HepG2 (cell line): ENCODE measurements around the gene SPN. TPM values are rescaled to one million over a fixed set of nuclear protein-coding genes. Genes with fewer than 3 reads are reported as not detected.

Source experiments
- ATAC-seq: fragments of 200-7000 bp; cut with Tn5 transposase; 3 replicates; pipeline ENCODE4 v1.9.1; 2020; ENCODE audit warnings: mild to moderate bottlenecking, moderate library complexity
- BruUV-seq: library from RNA; stranded (reverse); fragments of 400-500 nt; replicated peaks from 2 replicates; lab custom pipeline; 2021; lab: Mats Ljungman, UMichigan
- CTCF ChIA-PET: fragments of 300-600 bp; formaldehyde crosslinking; extraction: SDS; loops from one replicate; lab custom pipeline; 2021; ENCODE audit warnings: low total read pairs, inconsistent platforms, low intra/inter-chr PET ratio; lab: Yijun Ruan, JAX
- POLR2A ChIA-PET: fragments of 350-600 bp; sonication (Branson Sonifier 250); formaldehyde crosslinking; loops from one replicate; lab custom pipeline; 2020; ENCODE audit warnings: antibody characterized with exemption, inconsistent platforms; lab: Yijun Ruan, JAX
- DNase-seq: peaks from one replicate; pipeline ENCODE4 v3.0.0-alpha.2; 2015; ENCODE audit warnings: low spot score
- FAIRE-seq: peaks from 3 replicates; lab custom pipeline; 2011; peaks lifted over from hg19 to GRCh38; lab: Jason Lieb, UNC
- H2AFZ ChIP-seq: one replicate; pipeline ENCODE4 v1.6.1; 2011; ENCODE audit warnings: low read length, inconsistent platforms
- H3K27ac ChIP-seq: fragments of 300-600 bp; 3 replicates; pipeline ENCODE4 v1.8.0; 2011; ENCODE audit warnings: mixed run types, mild to moderate bottlenecking, mixed read lengths, low read length, inconsistent platforms; ENCODE audit not compliant: insufficient read depth; ENCODE audit errors: extremely low read length
- H3K27me3 ChIP-seq, 2 experiments: fragments of 200-600 bp in 1 of 2; 2 replicates in 1 of 2; 3 replicates in 1 of 2; pipeline versions ENCODE4 v1.6.0 to v1.8.0; 2011; ENCODE audit warnings: low read length in 2 of 2, mild to moderate bottlenecking in 2 of 2, moderate library complexity in 2 of 2, inconsistent platforms in 1 of 2; ENCODE audit not compliant: insufficient read depth in 2 of 2, control insufficient read depth in 1 of 2
- H3K36me3 ChIP-seq, 2 experiments: fragments of 200-600 bp in 1 of 2; replicated peaks in 1 of 2; 2 replicates in 1 of 2; 3 replicates in 1 of 2; pipeline versions ENCODE4 v1.5.1 to v1.8.0; 2011; ENCODE audit warnings: low read length in 2 of 2, inconsistent platforms in 1 of 2; ENCODE audit not compliant: insufficient read depth in 2 of 2, control insufficient read depth in 1 of 2
- H3K4me1 ChIP-seq: 2 replicates; pipeline ENCODE4 v1.5.1; 2012; ENCODE audit warnings: low read length, inconsistent platforms; ENCODE audit not compliant: insufficient read depth
- H3K4me2 ChIP-seq: 2 replicates; pipeline ENCODE4 v1.6.0; 2011; ENCODE audit warnings: low read depth, low read length, inconsistent platforms
- H3K4me3 ChIP-seq, 3 experiments: fragments of 200-600 bp in 1 of 3; sonication (generic), shearing (Covaris generic) in 1 of 3; replicated peaks in 1 of 3; 2 replicates each; pipeline ENCODE4 v1.5.1; 2011 to 2016; ENCODE audit warnings: low read length in 3 of 3, inconsistent platforms in 2 of 3, low read depth in 2 of 3, mild to moderate bottlenecking in 2 of 3, control low read depth in 1 of 3, mixed read lengths in 1 of 3; ENCODE audit not compliant: insufficient read depth in 1 of 3
- H3K79me2 ChIP-seq: one replicate; pipeline ENCODE4 v1.6.1; 2011; ENCODE audit warnings: low read length, inconsistent platforms; ENCODE audit not compliant: insufficient read depth
- H3K9ac ChIP-seq: 2 replicates; pipeline ENCODE4 v1.6.0; 2011; ENCODE audit warnings: mild to moderate bottlenecking, low read depth, low read length, inconsistent platforms; ENCODE audit not compliant: insufficient read depth
- H3K9me3 ChIP-seq: 2 replicates; pipeline ENCODE4 v1.5.1; 2012; ENCODE audit warnings: mild to moderate bottlenecking, low read length
- H4K20me1 ChIP-seq: 2 replicates; pipeline ENCODE4 v1.6.0; 2011; ENCODE audit warnings: inconsistent platforms, mild to moderate bottlenecking, low read length, moderate library complexity; ENCODE audit not compliant: insufficient read depth
- FOXA3 ChIP-seq: IDR thresholded peaks from 2 replicates; pipeline ENCODE4 v1.6.1; 2016; ENCODE audit warnings: missing genetic modification reagents, missing compliant biosample characterization
- FOXJ3 ChIP-seq: sonication (generic); formaldehyde crosslinking; IDR thresholded peaks from 2 replicates; pipeline ENCODE4 v1.4.0; 2020; ENCODE audit warnings: missing genetic modification reagents, mild to moderate bottlenecking, borderline replicate concordance
- GMEB1 ChIP-seq: sonication (generic); formaldehyde crosslinking; IDR thresholded peaks from 2 replicates; pipeline ENCODE4 v1.5.1; 2020; ENCODE audit warnings: missing genetic modification reagents, mild to moderate bottlenecking, borderline replicate concordance
- GTF2F1 ChIP-seq: fragments of 150-350 bp; IDR thresholded peaks from 2 replicates; pipeline ENCODE4 v1.6.1; 2014; ENCODE audit warnings: low read length
- HIVEP1 ChIP-seq: sonication (generic); formaldehyde crosslinking; IDR thresholded peaks from 2 replicates; pipeline ENCODE4 v1.4.0; 2020; ENCODE audit warnings: mild to moderate bottlenecking, missing genetic modification reagents
- RNF2 ChIP-seq: fragments of 450-650 bp; conservative IDR thresholded peaks from 2 replicates; pipeline ENCODE4 v1.6.1; 2016; ENCODE audit warnings: low read depth
- TCF12 ChIP-seq, 2 experiments: fragments of 450-650 bp in 1 of 2; sonication (generic) in 1 of 2; formaldehyde crosslinking in 1 of 2; IDR thresholded peaks; 2 replicates each; pipeline versions ENCODE4 v1.6.1 to v1.8.0; 2017 to 2022; ENCODE audit warnings: antibody characterized with exemption in 1 of 2, mild to moderate bottlenecking in 1 of 2, missing genetic modification reagents in 1 of 2, moderate library complexity in 1 of 2
- USF2 ChIP-seq, 2 experiments: sonication (generic) in 1 of 2; formaldehyde crosslinking in 1 of 2; IDR thresholded peaks; 2 replicates each; pipeline versions ENCODE4 v1.5.1 to v1.6.1; 2011 to 2020; ENCODE audit warnings: borderline replicate concordance in 1 of 2, low read depth in 1 of 2, low read length in 1 of 2, mild to moderate bottlenecking in 1 of 2, missing genetic modification reagents in 1 of 2, moderate library complexity in 1 of 2
- ZBTB43 ChIP-seq: sonication (generic); formaldehyde crosslinking; conservative IDR thresholded peaks from 2 replicates; pipeline ENCODE4 v1.4.0; 2020; ENCODE audit warnings: missing genetic modification reagents
- ZFP36L2 ChIP-seq: sonication (generic); formaldehyde crosslinking; IDR thresholded peaks from 2 replicates; pipeline ENCODE4 v1.4.0; 2020; ENCODE audit warnings: missing genetic modification reagents
- ZMYM3 ChIP-seq: sonication (generic); formaldehyde crosslinking; IDR thresholded peaks from 2 replicates; pipeline ENCODE4 v1.5.1; 2020; ENCODE audit warnings: mild to moderate bottlenecking, missing genetic modification reagents
- ZNF562 ChIP-seq: sonication (generic); formaldehyde crosslinking; IDR thresholded peaks from 2 replicates; pipeline ENCODE4 v1.8.0; 2022; ENCODE audit warnings: missing genetic modification reagents, borderline replicate concordance
- ZXDC ChIP-seq: sonication (generic); formaldehyde crosslinking; IDR thresholded peaks from 2 replicates; pipeline ENCODE4 v1.5.0; 2020; ENCODE audit warnings: mild to moderate bottlenecking, missing genetic modification reagents
- WGBS: methylation state at CpG from one replicate; pipeline ENCODE4 v1.1.6; 2017; ENCODE audit warnings: low lambda C conversion rate; 5-methylcytosine and 5-hydroxymethylcytosine counted together
- in situ Hi-C: cut with HindIII; loops from 2 replicates; pipeline ENCODE4 v1.10.0; 2017; ENCODE audit warnings: low pct_unique_long_range_greater_than_20kb; ENCODE audit not compliant: extremely low pct_ligation_motif_present
- intact Hi-C: fragments of 100-400 bp; cut with micrococcal nuclease; formaldehyde crosslinking; loops from one replicate; pipeline ENCODE4 v1.10.0; 2022; ENCODE audit not compliant: unreplicated experiment
- polyA plus RNA-seq, 8 experiments: library from polyadenylated mRNA; depleted of rRNA in 3 of 8; stranded (reverse) in 7 of 8; unstranded in 1 of 8; fragments of >200 nt; fragmentation: Illumina TruSeq in 4 of 8; extraction: Trizol in 4 of 8; gene quantifications; 2 replicates each; pipeline versions ENCODE4 v1.2.1 to v1.2.3, GENCODE V29; 2011 to 2016; ENCODE audit warnings: low read depth in 4 of 8, missing spikeins in 1 of 8, mixed read lengths in 1 of 8; ENCODE audit not compliant: insufficient read depth in 1 of 8
- total RNA-seq, 5 experiments: library from RNA; depleted of rRNA; stranded (reverse); fragments of >200 nt; fragmentation: Illumina TruSeq; extraction: Trizol; gene quantifications; 2 replicates each; pipeline ENCODE4 v1.2.3, GENCODE V29; 2016; ENCODE audit warnings: low read depth in 1 of 5

SPN gene
- total and polyA plus RNA-seq, 2 of the 13 experiments (the other 11 are each of a cell fraction or from before 2014, with no cell fraction given) = 0.22 to 1.6 TPM

- TF ChIP-seq ZXDC (CRISPR knock-in tag) = no peak
- TF ChIP-seq FOXA3 (CRISPR knock-in tag) = no peak
These were observed 15.7 kb downstream of the SPN start, which contains the start of gene QPRT (continued) for GRCh38 chr16:29678691-29679267.

- peak; percentile 46 for FAIRE-seq
- H4K20me1 ChIP-seq = no peaks in the 10 kb centered on the region
- H3K27ac ChIP-seq = peak overlapping the region; percentile 99
- BruUV-seq = no TSS peak
- no peak overlapping the region for H2AFZ ChIP-seq
- H3K36me3 ChIP-seq = peaks cover 2 to 24% of the 10 kb centered on the region in 2 experiments; a peak in 4 of 5 replicates
- in situ Hi-C loops = no loop called here
- H3K9ac ChIP-seq = peak overlapping the region; percentile 92
- ATAC-seq = peak; percentile 6
- H3K4me2 ChIP-seq = peak overlapping the region; percentile 92
- intact Hi-C loops = no loop called here
- peak overlapping the region; percentile 76 to 91 (median 81) for H3K4me3 ChIP-seq
- ChIA-PET CTCF (no interaction called here), POLR2A (interaction anchor here (0.7 to 2.5 kb wide), 23 partner anchors 8 to 918 kb away, joined by 3 to 37 read pairs (median 8); partner anchors contain the start of genes ASPHD1, CDIPT, PAGR1 and SEZ6L2)
- H3K9me3 ChIP-seq = no peaks in the 10 kb centered on the region
- H3K27me3 ChIP-seq = no peaks in the 10 kb centered on the region; a peak in 1 of 5 replicates
- peak; percentile 75 for DNase-seq
- H3K79me2 ChIP-seq = peaks cover 38% of the 10 kb centered on the region
- H3K4me1 ChIP-seq = peaks cover 44% of the 10 kb centered on the region
- WGBS = 26% methylated on average over 10 of the region's 10 CpGs
- TF ChIP-seq FOXJ3 (no peak), ZBTB43 (no peak), GMEB1 (no peak; the same call in 1 of the 2 replicates), TCF12 (IDR thresholded peaks at IDR 0.05) (no peak), TCF12 (CRISPR knock-in tag; IDR thresholded peaks at IDR 0.05) (no peak), ZFP36L2 (no peak), USF2 (IDR thresholded peaks at IDR 0.05; ENCODE audit: low read depth, low read length) (no peak), USF2 (CRISPR knock-in tag; IDR thresholded peaks at IDR 0.05; ENCODE audit: borderline replicate concordance) (no peak), ZMYM3 (0 out of 2 replicates have a peak, but pooled peaks have one; percentile 18), HIVEP1 (0 out of 2 replicates have a peak, but pooled peaks have one; percentile 15), GTF2F1 (no peak), ZNF562 (CRISPR knock-in tag) (no peak), RNF2 (no peak)
These were observed 17.1 kb downstream of the SPN start for GRCh38 chr16:29680180-29680598.
